HEK293 (cell line): Measurements from ENCODE around the gene C10orf67.

Experiments used
- CTCF ChIA-PET: fragments of 350-600 bp; formaldehyde crosslinking; extraction: SDS; loops from one replicate; lab custom pipeline; 2021; ENCODE audit warnings: antibody characterized with exemption; lab: Yijun Ruan, JAX
- POLR2A ChIA-PET: fragments of 300-600 bp; formaldehyde crosslinking; extraction: SDS; loops from one replicate; lab custom pipeline; 2020; ENCODE audit warnings: antibody characterized with exemption, inconsistent platforms; lab: Yijun Ruan, JAX
- H3K27ac ChIP-seq: fragments of 200-500 bp; sonication (Bioruptor generic); 2 replicates; pipeline ENCODE4 v1.5.1; 2014; ENCODE audit warnings: low read depth, low read length, control low read depth, inconsistent platforms; ENCODE audit errors: extremely low read depth
- H3K36me3 ChIP-seq, 2 experiments: fragments of 200-500 bp in 1 of 2; sonication (Bioruptor generic) in 1 of 2; 1 replicate in 1 of 2; 2 replicates in 1 of 2; pipeline ENCODE4 v1.5.1; 2014 to 2017; ENCODE audit warnings: inconsistent platforms in 2 of 2, low read length in 2 of 2; ENCODE audit not compliant: control insufficient read depth in 2 of 2, insufficient read depth in 1 of 2
- H3K4me1 ChIP-seq: fragments of 200-500 bp; sonication (Bioruptor generic); 2 replicates; pipeline ENCODE4 v1.5.1; 2014; ENCODE audit warnings: mild to moderate bottlenecking, low read length, inconsistent platforms; ENCODE audit not compliant: control insufficient read depth, insufficient read depth
- H3K4me3 ChIP-seq: 2 replicates; pipeline ENCODE4 v1.5.1; 2011; ENCODE audit warnings: low read depth, mild to moderate bottlenecking, control low read depth, low read length, moderate library complexity
- H3K9me3 ChIP-seq: fragments of 200-500 bp; sonication (Bioruptor generic); 2 replicates; pipeline ENCODE4 v1.5.1; 2014; ENCODE audit warnings: low read depth, low read length, inconsistent platforms; ENCODE audit not compliant: control insufficient read depth, insufficient read depth
- FEZF1 ChIP-seq: fragments of 450-650 bp; formaldehyde crosslinking; IDR thresholded peaks from 2 replicates; pipeline ENCODE4 v1.5.1; 2016; ENCODE audit warnings: missing biosample characterization, missing genetic modification characterization
- GLIS1 ChIP-seq: fragments of 450-650 bp; formaldehyde crosslinking; IDR thresholded peaks from 2 replicates; pipeline ENCODE4 v1.5.1; 2016; ENCODE audit warnings: missing biosample characterization, missing genetic modification characterization
- KLF8 ChIP-seq: fragments of 450-650 bp; formaldehyde crosslinking; IDR thresholded peaks from 2 replicates; pipeline ENCODE4 v1.5.1; 2016; ENCODE audit warnings: missing biosample characterization, missing genetic modification characterization
- PRDM6 ChIP-seq: fragments of 450-650 bp; formaldehyde crosslinking; IDR thresholded peaks from 2 replicates; pipeline ENCODE4 v1.5.1; 2017; ENCODE audit warnings: missing biosample characterization, missing genetic modification characterization
- REPIN1 ChIP-seq: fragments of 450-650 bp; formaldehyde crosslinking; IDR thresholded peaks from 2 replicates; pipeline ENCODE4 v1.5.1; 2017; ENCODE audit warnings: missing biosample characterization, missing genetic modification characterization, low read depth
- SCRT1 ChIP-seq: fragments of 450-650 bp; formaldehyde crosslinking; IDR thresholded peaks from 2 replicates; pipeline ENCODE4 v1.5.1; 2016; ENCODE audit warnings: missing biosample characterization, missing genetic modification characterization, borderline replicate concordance
- SCRT2 ChIP-seq: fragments of 450-650 bp; formaldehyde crosslinking; IDR thresholded peaks from 2 replicates; pipeline ENCODE4 v1.5.1; 2016; ENCODE audit warnings: missing biosample characterization, missing genetic modification characterization
- YY2 ChIP-seq: fragments of 450-650 bp; formaldehyde crosslinking; IDR thresholded peaks from 2 replicates; pipeline ENCODE4 v1.5.1; 2016; ENCODE audit warnings: missing biosample characterization, missing genetic modification characterization
- ZBTB1 ChIP-seq: fragments of 450-650 bp; formaldehyde crosslinking; IDR thresholded peaks from 2 replicates; pipeline ENCODE4 v1.5.1; 2016; ENCODE audit warnings: missing biosample characterization, missing genetic modification characterization
- ZBTB17 ChIP-seq: fragments of 450-650 bp; formaldehyde crosslinking; IDR thresholded peaks from 2 replicates; pipeline ENCODE4 v1.5.1; 2016; ENCODE audit warnings: missing biosample characterization, missing genetic modification characterization
- ZBTB21 ChIP-seq: fragments of 450-650 bp; formaldehyde crosslinking; IDR thresholded peaks from 2 replicates; pipeline ENCODE4 v1.5.1; 2017; ENCODE audit warnings: missing biosample characterization, missing genetic modification characterization
- ZFHX2 ChIP-seq: fragments of 450-650 bp; formaldehyde crosslinking; conservative IDR thresholded peaks from 2 replicates; pipeline ENCODE4 v1.5.1; 2016; ENCODE audit warnings: missing biosample characterization, missing genetic modification characterization
- ZFP41 ChIP-seq: fragments of 450-650 bp; formaldehyde crosslinking; IDR thresholded peaks from 2 replicates; pipeline ENCODE4 v1.5.1; 2016; ENCODE audit warnings: missing biosample characterization, missing genetic modification characterization, borderline replicate concordance
- ZIC2 ChIP-seq: fragments of 450-650 bp; formaldehyde crosslinking; IDR thresholded peaks from 2 replicates; pipeline ENCODE4 v1.5.1; 2016; ENCODE audit warnings: missing biosample characterization, missing genetic modification characterization
- ZNF140 ChIP-seq: fragments of 450-650 bp; formaldehyde crosslinking; IDR thresholded peaks from 2 replicates; pipeline ENCODE4 v1.5.1; 2016; ENCODE audit warnings: missing biosample characterization, missing genetic modification characterization
- ZNF221 ChIP-seq: fragments of 450-650 bp; formaldehyde crosslinking; IDR thresholded peaks from 2 replicates; pipeline ENCODE4 v1.5.1; 2017; ENCODE audit warnings: missing biosample characterization, missing genetic modification characterization, borderline replicate concordance
- ZNF394 ChIP-seq: fragments of 450-650 bp; formaldehyde crosslinking; IDR thresholded peaks from 2 replicates; pipeline ENCODE4 v1.5.1; 2016; ENCODE audit warnings: missing biosample characterization, missing genetic modification characterization, mild to moderate bottlenecking, moderate library complexity, borderline replicate concordance
- ZNF423 ChIP-seq: fragments of 450-650 bp; formaldehyde crosslinking; IDR thresholded peaks from 2 replicates; pipeline ENCODE4 v1.5.1; 2016; ENCODE audit warnings: missing biosample characterization, missing genetic modification characterization
- ZNF548 ChIP-seq: fragments of 450-650 bp; formaldehyde crosslinking; IDR thresholded peaks from 2 replicates; pipeline ENCODE4 v1.5.1; 2016; ENCODE audit warnings: missing biosample characterization, missing genetic modification characterization
- ZNF600 ChIP-seq: fragments of 450-650 bp; formaldehyde crosslinking; IDR thresholded peaks from 2 replicates; pipeline ENCODE4 v1.5.1; 2016; ENCODE audit warnings: missing biosample characterization, missing genetic modification characterization
- ZNF621 ChIP-seq: fragments of 450-650 bp; formaldehyde crosslinking; IDR thresholded peaks from 2 replicates; pipeline ENCODE4 v1.5.1; 2017; ENCODE audit warnings: missing biosample characterization, missing genetic modification characterization
- ZSCAN16 ChIP-seq: fragments of 450-650 bp; formaldehyde crosslinking; IDR thresholded peaks from 2 replicates; pipeline ENCODE4 v1.5.1; 2016; ENCODE audit warnings: missing biosample characterization, missing genetic modification characterization
- TF ChIP-seq, protein P1 (sequence below): fragments of 450-650 bp; formaldehyde crosslinking; optimal IDR thresholded peaks from 2 replicates; pipeline ENCODE3; 2016; ENCODE audit warnings: missing biosample characterization, mild to moderate bottlenecking, missing genetic modification characterization
- TF ChIP-seq, protein P2 (sequence below): fragments of 450-650 bp; IDR thresholded peaks from 2 replicates; pipeline ENCODE4 v1.5.1; 2018; ENCODE audit warnings: missing biosample characterization, missing genetic modification characterization
- TF ChIP-seq, protein P3 (sequence below): fragments of 450-650 bp; formaldehyde crosslinking; IDR thresholded peaks from 2 replicates; pipeline ENCODE4 v1.5.1; 2016; ENCODE audit warnings: missing biosample characterization, missing genetic modification characterization

C10orf67 gene

GRCh38 chr10:23338155-23338828 lies 6.3 kb downstream of the C10orf67 start:
- ChIA-PET POLR2A (no interaction called here), CTCF (interaction anchor here (0.6 to 1.0 kb wide), 3 partner anchors 23 to 192 kb away, joined by 3 to 4 read pairs (median 3); no protein-coding TSS in a partner anchor)
- H3K36me3 ChIP-seq: no peaks in the 10 kb centered on the region
- no peaks in the 10 kb centered on the region for H3K4me1 ChIP-seq
- no peaks in the 10 kb centered on the region for H3K9me3 ChIP-seq
- no peak overlapping the region for H3K27ac ChIP-seq
- H3K4me3 ChIP-seq: no peak overlapping the region
- TF ChIP-seq PRDM6 (tag by site-specific recombination): no peak
- no peak for TF ChIP-seq ZFP41 (tag by site-specific recombination)
- TF ChIP-seq ZNF221 (tag by site-specific recombination): no peak
- TF ChIP-seq ZBTB21: no peak
- no peak for TF ChIP-seq ZNF423 (tag by site-specific recombination)
- peak; percentile 40; the same call in 1 of the 2 replicates for TF ChIP-seq SCRT1 (tag by site-specific recombination)
- TF ChIP-seq SCRT2 (tag by site-specific recombination): peak; percentile 87
- TF ChIP-seq ZSCAN16 (tag by site-specific recombination): no peak
- no peak for TF ChIP-seq ZNF621 (tag by site-specific recombination)
- TF ChIP-seq ZNF394: no peak
- TF ChIP-seq, protein P1, sequence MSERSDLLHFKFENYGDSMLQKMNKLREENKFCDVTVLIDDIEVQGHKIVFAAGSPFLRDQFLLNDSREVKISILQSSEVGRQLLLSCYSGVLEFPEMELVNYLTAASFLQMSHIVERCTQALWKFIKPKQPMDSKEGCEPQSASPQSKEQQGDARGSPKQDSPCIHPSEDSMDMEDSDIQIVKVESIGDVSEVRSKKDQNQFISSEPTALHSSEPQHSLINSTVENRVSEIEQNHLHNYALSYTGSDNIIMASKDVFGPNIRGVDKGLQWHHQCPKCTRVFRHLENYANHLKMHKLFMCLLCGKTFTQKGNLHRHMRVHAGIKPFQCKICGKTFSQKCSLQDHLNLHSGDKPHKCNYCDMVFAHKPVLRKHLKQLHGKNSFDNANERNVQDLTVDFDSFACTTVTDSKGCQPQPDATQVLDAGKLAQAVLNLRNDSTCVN: no peak
- TF ChIP-seq ZFHX2 (tag by site-specific recombination): no peak
- TF ChIP-seq, protein P2, sequence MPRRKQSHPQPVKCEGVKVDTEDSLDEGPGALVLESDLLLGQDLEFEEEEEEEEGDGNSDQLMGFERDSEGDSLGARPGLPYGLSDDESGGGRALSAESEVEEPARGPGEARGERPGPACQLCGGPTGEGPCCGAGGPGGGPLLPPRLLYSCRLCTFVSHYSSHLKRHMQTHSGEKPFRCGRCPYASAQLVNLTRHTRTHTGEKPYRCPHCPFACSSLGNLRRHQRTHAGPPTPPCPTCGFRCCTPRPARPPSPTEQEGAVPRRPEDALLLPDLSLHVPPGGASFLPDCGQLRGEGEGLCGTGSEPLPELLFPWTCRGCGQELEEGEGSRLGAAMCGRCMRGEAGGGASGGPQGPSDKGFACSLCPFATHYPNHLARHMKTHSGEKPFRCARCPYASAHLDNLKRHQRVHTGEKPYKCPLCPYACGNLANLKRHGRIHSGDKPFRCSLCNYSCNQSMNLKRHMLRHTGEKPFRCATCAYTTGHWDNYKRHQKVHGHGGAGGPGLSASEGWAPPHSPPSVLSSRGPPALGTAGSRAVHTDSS (tag by site-specific recombination): no peak
- peak; percentile 48; the same call in 1 of the 2 replicates for TF ChIP-seq ZNF600
- TF ChIP-seq KLF8 (tag by site-specific recombination): no peak

GRCh38 chr10:23337616-23338015 lies 7.0 kb downstream of the C10orf67 start:
- no peaks in the 10 kb centered on the region for H3K4me1 ChIP-seq
- H3K4me3 ChIP-seq: no peak overlapping the region
- H3K9me3 ChIP-seq: no peaks in the 10 kb centered on the region
- no peak for TF ChIP-seq ZNF548 (tag by site-specific recombination)
- no peak for TF ChIP-seq YY2
- no peak for TF ChIP-seq ZBTB17 (tag by site-specific recombination)
- TF ChIP-seq FEZF1 (tag by site-specific recombination): no peak
- TF ChIP-seq REPIN1: no peak
- TF ChIP-seq GLIS1 (tag by site-specific recombination): no peak
- TF ChIP-seq, protein P3, sequence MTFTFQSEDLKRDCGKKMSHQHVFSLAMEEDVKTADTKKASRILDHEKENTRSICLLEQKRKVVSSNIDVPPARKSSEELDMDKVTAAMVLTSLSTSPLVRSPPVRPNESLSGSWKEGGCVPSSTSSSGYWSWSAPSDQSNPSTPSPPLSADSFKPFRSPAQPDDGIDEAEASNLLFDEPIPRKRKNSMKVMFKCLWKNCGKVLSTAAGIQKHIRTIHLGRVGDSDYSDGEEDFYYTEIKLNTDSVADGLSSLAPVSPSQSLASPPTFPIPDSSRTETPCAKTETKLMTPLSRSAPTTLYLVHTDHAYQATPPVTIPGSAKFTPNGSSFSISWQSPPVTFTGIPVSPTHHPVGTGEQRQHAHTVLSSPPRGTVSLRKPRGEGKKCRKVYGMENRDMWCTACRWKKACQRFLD: no peak
- no peak for TF ChIP-seq ZBTB1 (tag by site-specific recombination)
- no peak for TF ChIP-seq KLF8 (tag by site-specific recombination)
- no peak for TF ChIP-seq ZNF140 (tag by site-specific recombination)
- TF ChIP-seq ZIC2 (tag by site-specific recombination): no peak
- ChIA-PET POLR2A (no interaction called here), CTCF (interaction anchor here (0.6 to 1.0 kb wide), 3 partner anchors 8 to 193 kb away, joined by 3 to 4 read pairs (median 4); no protein-coding TSS in a partner anchor)
- H3K27ac ChIP-seq: no peak overlapping the region
- H3K36me3 ChIP-seq: no peaks in the 10 kb centered on the region
